ENCODE measurements around the gene SMOC1.

GRCh38 chr14:70002589-70003346, 123.6 kb downstream of the SMOC1 start:
- TF ChIP-seq CTCF (IDR thresholded peaks at IDR 0.05) (no peak), EZH2 (IDR thresholded peaks at IDR 0.05) (no peak)
